ENCODE results near the gene TMOD2.

DNA sequence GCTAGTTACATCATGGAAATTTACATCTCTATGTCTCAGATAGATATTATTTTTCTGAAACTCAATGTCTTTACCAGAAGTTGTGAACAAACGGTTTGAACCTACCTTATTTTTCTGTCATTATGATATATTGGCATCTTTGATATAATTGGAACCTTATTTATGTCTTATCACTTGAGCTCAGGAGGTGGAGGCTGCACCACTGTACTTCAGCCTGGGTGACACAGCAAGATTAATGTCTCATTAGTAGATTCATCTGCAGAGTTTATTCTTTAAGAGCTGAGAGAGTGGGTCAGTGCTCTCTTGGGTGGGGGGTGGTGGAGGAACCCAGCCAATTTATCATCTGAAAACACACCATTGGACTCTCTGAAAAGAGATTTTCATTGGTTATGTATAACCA is 48.7 kb upstream of the TMOD2 start:
- TF ChIP-seq, protein P1, sequence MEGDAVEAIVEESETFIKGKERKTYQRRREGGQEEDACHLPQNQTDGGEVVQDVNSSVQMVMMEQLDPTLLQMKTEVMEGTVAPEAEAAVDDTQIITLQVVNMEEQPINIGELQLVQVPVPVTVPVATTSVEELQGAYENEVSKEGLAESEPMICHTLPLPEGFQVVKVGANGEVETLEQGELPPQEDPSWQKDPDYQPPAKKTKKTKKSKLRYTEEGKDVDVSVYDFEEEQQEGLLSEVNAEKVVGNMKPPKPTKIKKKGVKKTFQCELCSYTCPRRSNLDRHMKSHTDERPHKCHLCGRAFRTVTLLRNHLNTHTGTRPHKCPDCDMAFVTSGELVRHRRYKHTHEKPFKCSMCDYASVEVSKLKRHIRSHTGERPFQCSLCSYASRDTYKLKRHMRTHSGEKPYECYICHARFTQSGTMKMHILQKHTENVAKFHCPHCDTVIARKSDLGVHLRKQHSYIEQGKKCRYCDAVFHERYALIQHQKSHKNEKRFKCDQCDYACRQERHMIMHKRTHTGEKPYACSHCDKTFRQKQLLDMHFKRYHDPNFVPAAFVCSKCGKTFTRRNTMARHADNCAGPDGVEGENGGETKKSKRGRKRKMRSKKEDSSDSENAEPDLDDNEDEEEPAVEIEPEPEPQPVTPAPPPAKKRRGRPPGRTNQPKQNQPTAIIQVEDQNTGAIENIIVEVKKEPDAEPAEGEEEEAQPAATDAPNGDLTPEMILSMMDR (conservative IDR thresholded peaks at IDR 0.05 in 1 of 2, IDR thresholded peaks at IDR 0.05 in 1 of 2; ENCODE audit: extremely low read depth in 1 of 2, insufficient read depth in 1 of 2, low read depth in 1 of 2, low read length in 2 of 2), result no peak
- no peak for TF ChIP-seq EZH2 (IDR thresholded peaks at IDR 0.05; ENCODE audit: borderline replicate concordance, low read length)
